ENCODE data around the gene B4GALT5.

Gene B4GALT5

DNA sequence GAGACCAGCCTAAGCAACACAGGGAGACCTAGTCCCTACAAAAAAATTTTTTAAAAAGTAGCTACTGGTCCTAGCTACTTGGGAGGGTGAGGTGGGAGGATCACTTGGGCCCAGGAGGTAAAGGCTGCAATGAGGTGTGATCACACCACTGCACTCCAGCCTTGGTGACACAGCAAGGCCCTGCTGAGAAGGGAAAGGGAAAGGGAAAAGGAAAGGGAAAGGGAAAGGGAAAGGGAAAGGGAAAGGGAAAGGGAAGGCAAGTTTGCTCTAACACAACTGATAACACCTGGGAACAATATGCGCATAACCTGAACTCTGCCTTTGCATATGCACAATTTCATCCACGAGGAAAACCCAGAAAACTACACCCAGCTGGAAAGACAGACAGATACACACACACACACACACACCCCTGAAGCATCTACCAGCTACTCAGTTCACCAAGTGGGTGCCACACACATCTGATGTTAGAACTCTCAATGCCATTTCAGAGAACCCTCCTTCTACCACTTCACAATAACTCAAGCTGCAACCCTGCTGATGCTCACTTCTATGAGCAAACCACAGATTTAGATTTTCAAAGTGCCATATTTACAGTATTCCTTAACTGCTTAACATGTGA, 19.1 kb downstream of the B4GALT5 start:
- Histone ChIP-seq H3K4me1 (ENCODE audit: low read depth, poor library complexity, severe bottlenecking) (peaks cover 62% of the 10 kb centered on the region), H2AFZ (ENCODE audit: low read depth) (no peak overlapping the region), H3K9ac (no peak overlapping the region), H3K27ac (no peak overlapping the region), H4K20me1 (ENCODE audit: insufficient read depth) (peaks cover 41% of the 10 kb centered on the region), H3K79me2 (ENCODE audit: insufficient read depth, low read depth) (peaks cover 68% of the 10 kb centered on the region), H3K27me3 (ENCODE audit: insufficient read depth, low read depth) (no peaks in the 10 kb centered on the region), H3K36me3 (ENCODE audit: insufficient read depth) (no peaks in the 10 kb centered on the region), H3K4me3 (IDR thresholded peaks at IDR 0.05; ENCODE audit: insufficient read depth, low read depth, low read length) (no peak overlapping the region), H3K4me2 (peak overlapping the region; percentile 5; the same call in 1 of the 2 replicates)
- TF ChIP-seq, protein P1, sequence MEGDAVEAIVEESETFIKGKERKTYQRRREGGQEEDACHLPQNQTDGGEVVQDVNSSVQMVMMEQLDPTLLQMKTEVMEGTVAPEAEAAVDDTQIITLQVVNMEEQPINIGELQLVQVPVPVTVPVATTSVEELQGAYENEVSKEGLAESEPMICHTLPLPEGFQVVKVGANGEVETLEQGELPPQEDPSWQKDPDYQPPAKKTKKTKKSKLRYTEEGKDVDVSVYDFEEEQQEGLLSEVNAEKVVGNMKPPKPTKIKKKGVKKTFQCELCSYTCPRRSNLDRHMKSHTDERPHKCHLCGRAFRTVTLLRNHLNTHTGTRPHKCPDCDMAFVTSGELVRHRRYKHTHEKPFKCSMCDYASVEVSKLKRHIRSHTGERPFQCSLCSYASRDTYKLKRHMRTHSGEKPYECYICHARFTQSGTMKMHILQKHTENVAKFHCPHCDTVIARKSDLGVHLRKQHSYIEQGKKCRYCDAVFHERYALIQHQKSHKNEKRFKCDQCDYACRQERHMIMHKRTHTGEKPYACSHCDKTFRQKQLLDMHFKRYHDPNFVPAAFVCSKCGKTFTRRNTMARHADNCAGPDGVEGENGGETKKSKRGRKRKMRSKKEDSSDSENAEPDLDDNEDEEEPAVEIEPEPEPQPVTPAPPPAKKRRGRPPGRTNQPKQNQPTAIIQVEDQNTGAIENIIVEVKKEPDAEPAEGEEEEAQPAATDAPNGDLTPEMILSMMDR (conservative IDR thresholded peaks at IDR 0.05; ENCODE audit: low read depth, low read length), result no peak

DNA sequence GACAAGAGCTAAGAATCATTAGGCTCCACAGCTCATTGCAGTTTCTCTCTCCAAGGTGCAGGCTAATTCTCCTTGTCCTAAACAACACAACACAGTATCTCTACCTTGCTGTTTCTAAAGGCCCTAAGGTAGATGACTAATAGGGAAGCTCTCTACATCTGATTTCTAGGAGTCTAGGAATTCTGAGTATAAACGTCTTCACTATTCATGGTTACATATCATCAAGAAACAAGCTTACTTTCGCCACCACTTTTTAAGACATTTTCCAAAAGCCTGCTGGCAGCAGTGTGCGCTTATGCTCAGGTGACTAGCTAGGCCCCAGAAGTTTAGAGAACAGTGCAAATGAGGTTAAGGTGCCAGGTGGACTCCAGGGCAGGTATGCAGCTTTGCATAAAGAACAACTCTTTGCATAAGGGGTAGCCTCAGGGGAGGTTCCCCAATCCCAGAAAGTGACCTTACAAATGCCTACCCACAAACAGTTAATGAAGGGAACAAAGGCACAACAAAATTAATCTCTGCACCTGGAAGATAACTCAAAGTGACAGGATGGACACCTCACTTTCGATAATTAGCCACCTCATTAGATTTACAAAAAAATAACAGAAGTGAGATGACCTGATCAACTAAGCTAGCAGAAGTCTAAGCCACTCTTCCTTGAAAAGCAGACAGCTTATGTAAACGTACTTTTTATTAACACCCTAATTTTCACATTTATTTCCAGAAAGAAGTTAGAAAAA, 20.1 kb downstream of the B4GALT5 start:
- H4K20me1 ChIP-seq (ENCODE audit: insufficient read depth), result peaks cover 36% of the 10 kb centered on the region
- H3K4me1 ChIP-seq (ENCODE audit: low read depth, poor library complexity, severe bottlenecking), result peaks cover 61% of the 10 kb centered on the region
- H3K4me3 ChIP-seq (IDR thresholded peaks at IDR 0.05; ENCODE audit: insufficient read depth, low read depth, low read length), result no peak overlapping the region
- TF ChIP-seq, protein P1 (conservative IDR thresholded peaks at IDR 0.05; ENCODE audit: low read depth, low read length), result no peak
- H3K79me2 ChIP-seq (ENCODE audit: insufficient read depth, low read depth), result peaks cover 62% of the 10 kb centered on the region
- no peaks in the 10 kb centered on the region for H3K36me3 ChIP-seq (ENCODE audit: insufficient read depth)
- H3K27ac ChIP-seq, result no peak overlapping the region
- no peaks in the 10 kb centered on the region for H3K27me3 ChIP-seq (ENCODE audit: insufficient read depth, low read depth)
- H3K4me2 ChIP-seq, result no peak overlapping the region
- H2AFZ ChIP-seq (ENCODE audit: low read depth), result no peak overlapping the region
- no peak overlapping the region for H3K9ac ChIP-seq

DNA sequence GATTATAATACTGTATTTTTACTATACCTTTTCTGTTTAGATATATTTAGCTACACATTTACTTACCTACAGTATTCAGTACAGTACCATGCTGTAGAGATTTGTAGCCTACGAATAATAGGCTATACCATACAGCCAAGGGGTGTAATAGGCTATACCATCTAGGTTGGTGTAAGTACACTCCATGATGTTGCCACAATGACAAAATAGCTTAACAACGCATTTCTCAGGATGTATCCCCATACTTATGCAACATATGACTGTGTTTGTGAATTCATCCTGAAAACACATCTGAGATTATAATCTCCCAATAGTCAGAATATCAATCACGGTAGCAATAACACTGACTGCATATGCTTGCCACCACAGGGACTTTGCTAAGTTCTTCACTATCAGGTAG, 20.7 kb downstream of the B4GALT5 start:
- H3K4me1 ChIP-seq (ENCODE audit: low read depth, poor library complexity, severe bottlenecking), result peaks cover 61% of the 10 kb centered on the region
- H4K20me1 ChIP-seq (ENCODE audit: insufficient read depth), result peaks cover 29% of the 10 kb centered on the region
- no peak overlapping the region for H3K27ac ChIP-seq
- no peak overlapping the region for H3K9ac ChIP-seq
- TF ChIP-seq, protein P1 (conservative IDR thresholded peaks at IDR 0.05; ENCODE audit: low read depth, low read length), result no peak
- H3K4me2 ChIP-seq, result no peak overlapping the region
- no peak overlapping the region for H2AFZ ChIP-seq (ENCODE audit: low read depth)
- H3K4me3 ChIP-seq (IDR thresholded peaks at IDR 0.05; ENCODE audit: insufficient read depth, low read depth, low read length), result no peak overlapping the region
- no peaks in the 10 kb centered on the region for H3K36me3 ChIP-seq (ENCODE audit: insufficient read depth)
- peaks cover 55% of the 10 kb centered on the region for H3K79me2 ChIP-seq (ENCODE audit: insufficient read depth, low read depth)
- H3K27me3 ChIP-seq (ENCODE audit: insufficient read depth, low read depth), result no peaks in the 10 kb centered on the region

DNA sequence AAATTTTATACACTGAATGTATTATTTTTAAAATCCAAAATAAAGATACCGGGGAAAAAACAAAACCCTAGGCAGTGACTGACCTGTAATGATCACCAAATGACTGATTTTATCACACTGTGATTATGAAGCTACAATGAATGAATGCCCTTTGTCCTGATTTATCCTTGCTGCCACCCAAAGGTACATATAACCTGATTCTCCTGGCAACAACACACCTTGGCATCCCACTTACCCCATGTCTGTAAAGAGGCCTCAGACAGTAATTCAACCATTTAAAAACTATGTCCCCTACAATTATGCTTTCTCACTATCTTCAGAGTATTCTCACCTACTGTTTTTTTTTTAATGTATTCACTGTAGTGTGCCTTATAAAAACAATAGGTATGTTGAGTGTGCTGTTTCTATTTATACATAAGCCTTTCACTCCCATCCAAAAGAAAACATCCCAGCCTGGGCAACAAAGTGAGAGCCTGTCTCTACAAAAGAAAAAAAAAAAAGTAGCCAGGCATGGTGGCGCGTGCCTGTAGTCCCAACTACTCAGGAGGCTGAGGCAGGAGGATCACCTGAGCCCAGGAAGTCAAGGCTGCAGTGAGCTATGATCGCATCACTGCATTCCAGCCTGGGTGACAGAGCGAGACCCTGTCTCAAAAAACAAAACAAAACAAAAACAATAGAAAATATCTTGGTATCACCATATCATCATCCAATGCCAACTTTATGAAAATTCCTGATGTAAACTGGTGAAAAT, 21.7 kb downstream of the B4GALT5 start:
- peaks cover 23% of the 10 kb centered on the region; the same call in 1 of the 2 replicates for H4K20me1 ChIP-seq (ENCODE audit: insufficient read depth)
- TF ChIP-seq, protein P1 (conservative IDR thresholded peaks at IDR 0.05; ENCODE audit: low read depth, low read length), result no peak
- no peak overlapping the region for H3K9ac ChIP-seq
- no peak overlapping the region for H3K27ac ChIP-seq
- peaks cover 46% of the 10 kb centered on the region for H3K79me2 ChIP-seq (ENCODE audit: insufficient read depth, low read depth)
- no peak overlapping the region for H3K4me2 ChIP-seq
- H2AFZ ChIP-seq (ENCODE audit: low read depth), result no peak overlapping the region
- no peaks in the 10 kb centered on the region for H3K36me3 ChIP-seq (ENCODE audit: insufficient read depth)
- peaks cover 61% of the 10 kb centered on the region for H3K4me1 ChIP-seq (ENCODE audit: low read depth, poor library complexity, severe bottlenecking)
- H3K27me3 ChIP-seq (ENCODE audit: insufficient read depth, low read depth), result no peaks in the 10 kb centered on the region
- H3K4me3 ChIP-seq (IDR thresholded peaks at IDR 0.05; ENCODE audit: insufficient read depth, low read depth, low read length), result no peak overlapping the region

Data from KMS-11 (cell line).